Natural killer cell (primary cell): Measurements from ENCODE around the gene PPFIA1. TPM values are rescaled to one million over a fixed set of nuclear protein-coding genes. Genes with fewer than 3 reads are reported as not detected.

Experiments
- ATAC-seq, 3 donors: fragments of 150-1000 bp in 2 of 3; fragments of 200-7000 bp in 1 of 3; cut with Tn5 transposase; 1 replicate in 1 of 3; 2 replicates in 2 of 3; pipeline ENCODE4 v1.10.0; 2021; ENCODE audit warnings: mild to moderate bottlenecking in 2 of 3, moderate library complexity in 2 of 3
- DNase-seq, 2 donors: peaks; one replicate each; pipeline versions ENCODE4 v3.0.0 to v3.0.0-alpha.2; 2013 to 2021; ENCODE audit warnings: mixed read lengths in 1 of 2
- H3K27ac ChIP-seq: one replicate; pipeline ENCODE4 v1.5.1; 2013; ENCODE audit warnings: mild to moderate bottlenecking, low read length
- H3K27me3 ChIP-seq: one replicate; pipeline ENCODE4 v1.6.1; 2013; ENCODE audit warnings: low read length; ENCODE audit not compliant: control insufficient read depth, insufficient read depth
- H3K36me3 ChIP-seq: one replicate; pipeline ENCODE4 v1.6.1; 2013; ENCODE audit warnings: low read length; ENCODE audit not compliant: control insufficient read depth, insufficient read depth
- H3K4me1 ChIP-seq: one replicate; pipeline ENCODE4 v1.6.1; 2013; ENCODE audit warnings: low read length; ENCODE audit not compliant: control insufficient read depth, insufficient read depth
- H3K4me3 ChIP-seq: one replicate; pipeline ENCODE4 v1.5.1; 2013; ENCODE audit warnings: low read length
- H3K9me3 ChIP-seq: one replicate; pipeline ENCODE4 v1.6.1; 2013; ENCODE audit warnings: low read length; ENCODE audit not compliant: control insufficient read depth, insufficient read depth
- H3K27ac Mint-ChIP-seq, 2 donors: one replicate each; pipeline ENCODE4 v1.8.0; 2022; ENCODE audit warnings: mild to moderate bottlenecking in 2 of 2, mixed read lengths in 2 of 2, moderate library complexity in 1 of 2
- H3K27me3 Mint-ChIP-seq, 2 donors: one replicate each; pipeline ENCODE4 v1.8.0; 2022; ENCODE audit warnings: low read depth in 2 of 2, mixed read lengths in 2 of 2
- H3K36me3 Mint-ChIP-seq: one replicate; pipeline ENCODE4 v1.8.0; 2022; ENCODE audit warnings: mixed read lengths
- H3K4me1 Mint-ChIP-seq, 2 donors: one replicate each; pipeline ENCODE4 v1.8.0; 2022; ENCODE audit warnings: mixed read lengths in 2 of 2
- H3K4me3 Mint-ChIP-seq: one replicate; pipeline ENCODE4 v1.8.0; 2022; ENCODE audit warnings: mild to moderate bottlenecking, moderate library complexity, mixed read lengths
- H3K9me3 Mint-ChIP-seq, 2 donors: one replicate each; pipeline ENCODE4 v1.8.0; 2022; ENCODE audit warnings: mixed read lengths in 2 of 2
- CTCF ChIP-seq: fragments of 200-600 bp; IDR thresholded peaks from one replicate; pipeline ENCODE4 v1.8.0; 2022; ENCODE audit warnings: antibody characterized with exemption
- WGBS: methylation state at CpG from one replicate; pipeline ENCODE4 v1.1.7; 2013; ENCODE audit warnings: missing lambda C conversion rate; ENCODE audit not compliant: insufficient coverage; 5-methylcytosine and 5-hydroxymethylcytosine counted together
- intact Hi-C: fragments of 100-400 bp; cut with micrococcal nuclease; formaldehyde crosslinking; loops from one replicate; pipeline ENCODE4 v1.14.2; 2022
- total RNA-seq, 4 donors: library from RNA; stranded (reverse); fragments of 120-200 nt in 1 of 4; gene quantifications; one replicate each; pipeline versions ENCODE4 v1.2.3 to v1.2.4, GENCODE V29; 2013 to 2022

PPFIA1 gene
- total RNA-seq, 3 donors from 2014 or later (not counting 1 experiment from before 2014, with no cell fraction given) = 42.1 to 75.4 (median 51.7) TPM

- Histone ChIP-seq H3K4me1 (peaks cover 6% of the 10 kb centered on the region), H3K27me3 (peaks cover 5% of the 10 kb centered on the region), H3K9me3 (no peaks in the 10 kb centered on the region), H3K4me3 (no peak overlapping the region), H3K36me3 (no peaks in the 10 kb centered on the region), H3K27ac (no peak overlapping the region)
- peaks cover 0 to 4% of the 10 kb centered on the region in 2 donors for H3K4me1 Mint-ChIP-seq
- 66% methylated on average over 8 of the region's 8 CpGs for WGBS
- DNase-seq (no peak), ATAC-seq (no peak)
- H3K36me3 Mint-ChIP-seq = no peaks in the 10 kb centered on the region
- no peak overlapping the region for H3K4me3 Mint-ChIP-seq
- no peaks in the 10 kb centered on the region for H3K9me3 Mint-ChIP-seq
- no peak for TF ChIP-seq CTCF
- intact Hi-C loops = no loop called here
- no peak overlapping the region for H3K27ac Mint-ChIP-seq
- H3K27me3 Mint-ChIP-seq = peaks cover 24 to 38% of the 10 kb centered on the region in 2 donors
Measured at GRCh38 chr11:70247042-70247709, 23.3 kb upstream of the PPFIA1 start.

DNA sequence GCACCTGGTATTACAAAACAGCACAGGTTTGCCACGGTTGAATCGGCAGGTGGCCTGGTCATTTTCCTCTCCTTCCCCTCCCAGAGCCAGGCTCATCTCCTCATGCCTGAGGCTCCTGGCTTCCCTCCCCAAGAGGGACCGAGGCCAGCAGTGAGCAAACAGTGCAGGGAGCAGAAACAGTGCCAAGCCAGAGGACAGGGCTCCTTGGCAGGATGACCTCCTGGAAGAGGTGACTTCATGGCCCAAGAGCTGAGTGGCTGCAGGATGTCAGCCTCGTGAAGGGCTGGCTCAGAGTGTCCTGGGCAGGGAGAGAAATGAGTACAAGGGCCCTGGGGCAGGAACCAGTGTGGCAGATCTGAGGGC lies 22.8 kb upstream of the PPFIA1 start:
- no peak overlapping the region for H3K27ac Mint-ChIP-seq
- H3K4me1 Mint-ChIP-seq = peaks cover 3 to 7% of the 10 kb centered on the region in 2 donors
- peaks cover 5% of the 10 kb centered on the region for H3K27me3 ChIP-seq
- H3K36me3 Mint-ChIP-seq = no peaks in the 10 kb centered on the region
- H3K9me3 Mint-ChIP-seq = no peaks in the 10 kb centered on the region
- ATAC-seq (no peak), DNase-seq (no peak)
- H3K9me3 ChIP-seq = no peaks in the 10 kb centered on the region
- H3K27ac ChIP-seq = no peak overlapping the region
- intact Hi-C loops = no loop called here
- H3K4me3 Mint-ChIP-seq = no peak overlapping the region
- H3K27me3 Mint-ChIP-seq = peaks cover 23 to 38% of the 10 kb centered on the region in 2 donors
- H3K36me3 ChIP-seq = no peaks in the 10 kb centered on the region
- peaks cover 11% of the 10 kb centered on the region for H3K4me1 ChIP-seq
- 76% methylated on average over 4 of the region's 4 CpGs for WGBS
- no peak for TF ChIP-seq CTCF
- no peak overlapping the region for H3K4me3 ChIP-seq

DNA sequence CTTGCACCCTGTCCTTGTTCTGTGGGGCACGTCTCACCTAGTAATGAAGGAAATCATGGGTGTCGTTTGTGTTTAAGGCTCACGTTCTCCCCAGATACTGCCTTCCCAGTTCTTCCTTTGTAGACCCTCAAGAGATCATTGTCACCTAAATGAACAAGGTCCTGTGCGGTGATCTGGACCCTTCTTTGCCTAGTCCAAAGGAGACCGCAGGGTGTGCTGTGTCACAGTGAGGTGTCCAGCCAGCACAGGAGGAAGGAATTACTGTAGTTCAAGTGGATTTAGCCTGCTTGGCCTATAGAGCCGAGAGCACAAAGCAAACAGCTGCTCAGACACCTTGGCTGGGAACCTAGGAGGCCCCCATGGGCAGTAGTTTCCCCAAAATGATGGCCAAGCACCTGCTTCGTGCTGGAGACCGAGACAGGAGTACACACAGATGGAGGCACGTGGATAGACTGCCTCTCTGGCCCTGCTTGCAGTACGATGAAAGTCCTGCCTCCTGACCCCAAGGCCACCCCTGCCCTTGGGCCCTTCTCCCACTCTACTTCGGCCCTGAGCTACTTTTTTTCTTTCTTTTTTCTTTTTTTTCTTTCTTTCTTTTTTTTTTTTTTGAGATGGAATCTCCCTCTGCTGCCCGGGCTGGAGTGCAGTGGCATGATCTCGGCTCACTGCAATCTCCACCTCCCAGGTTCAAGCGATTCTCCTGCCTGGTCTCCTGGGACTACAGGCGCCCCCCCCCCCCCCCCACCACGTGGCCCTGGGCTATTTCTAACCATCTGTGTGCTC lies 19.4 kb upstream of the PPFIA1 start:
- H3K36me3 ChIP-seq = no peaks in the 10 kb centered on the region
- H3K27me3 Mint-ChIP-seq = peaks cover 16 to 26% of the 10 kb centered on the region in 2 donors
- no peaks in the 10 kb centered on the region for H3K9me3 Mint-ChIP-seq
- TF ChIP-seq CTCF = no peak
- H3K27ac Mint-ChIP-seq = no peak overlapping the region
- 87% methylated on average over 11 of the region's 16 CpGs for WGBS
- no peak overlapping the region for H3K4me3 ChIP-seq
- H3K4me1 ChIP-seq = peaks cover 23% of the 10 kb centered on the region
- H3K36me3 Mint-ChIP-seq = no peaks in the 10 kb centered on the region
- H3K4me3 Mint-ChIP-seq = no peak overlapping the region
- peaks cover 7% of the 10 kb centered on the region for H3K27me3 ChIP-seq
- intact Hi-C loops = no loop called here
- H3K9me3 ChIP-seq = no peaks in the 10 kb centered on the region
- H3K4me1 Mint-ChIP-seq = peaks cover 12 to 15% of the 10 kb centered on the region in 2 donors
- DNase-seq (no peak), ATAC-seq (no peak)
- no peak overlapping the region for H3K27ac ChIP-seq
